KMS-11 (cell line): Measurements from ENCODE around the gene DTNBP1.

Experiments used
- H2AFZ ChIP-seq: fragments of 200-600 bp; sonication (generic); 2 replicates; pipeline ENCODE4 v1.6.1; 2016; ENCODE audit warnings: antibody characterized with exemption, mixed run types, low read depth
- H3K27ac ChIP-seq: fragments of 200-600 bp; sonication (generic); 2 replicates; pipeline ENCODE4 v1.6.1; 2016; ENCODE audit warnings: mild to moderate bottlenecking, mixed run types
- H3K27me3 ChIP-seq: fragments of 200-600 bp; sonication (generic); 2 replicates; pipeline ENCODE4 v1.6.1; 2017; ENCODE audit warnings: mild to moderate bottlenecking, low read depth, mixed run types, moderate library complexity; ENCODE audit not compliant: insufficient read depth
- H3K36me3 ChIP-seq: fragments of 200-600 bp; sonication (generic); 2 replicates; pipeline ENCODE4 v1.6.1; 2017; ENCODE audit warnings: mild to moderate bottlenecking, mixed run types; ENCODE audit not compliant: insufficient read depth
- H3K4me1 ChIP-seq: fragments of 200-600 bp; sonication (generic); 2 replicates; pipeline ENCODE4 v1.6.1; 2016; ENCODE audit warnings: mild to moderate bottlenecking, low read depth, mixed run types; ENCODE audit not compliant: poor library complexity, severe bottlenecking
- H3K4me2 ChIP-seq: fragments of 200-600 bp; sonication (generic); 2 replicates; pipeline ENCODE4 v1.7.0; 2016; ENCODE audit warnings: mild to moderate bottlenecking, mixed run types
- H3K4me3 ChIP-seq: fragments of 200-600 bp; sonication (generic); IDR thresholded peaks from 2 replicates; pipeline ENCODE4 v1.6.1; 2017; ENCODE audit warnings: low read depth, low read length, mixed read lengths; ENCODE audit not compliant: insufficient read depth
- H3K79me2 ChIP-seq: fragments of 200-600 bp; sonication (generic); 2 replicates; pipeline ENCODE4 v1.6.1; 2016; ENCODE audit warnings: low read depth, mixed run types; ENCODE audit not compliant: insufficient read depth
- H3K9ac ChIP-seq: fragments of 200-600 bp; sonication (generic); 2 replicates; pipeline ENCODE4 v1.6.1; 2016; ENCODE audit warnings: mild to moderate bottlenecking, mixed run types
- H4K20me1 ChIP-seq: fragments of 200-600 bp; sonication (generic); 2 replicates; pipeline ENCODE4 v1.6.1; 2016; ENCODE audit warnings: mild to moderate bottlenecking, mixed run types; ENCODE audit not compliant: insufficient read depth
- CTCF ChIP-seq: fragments of 200-600 bp; sonication (generic); conservative IDR thresholded peaks from 2 replicates; pipeline ENCODE4 v1.6.1; 2017; ENCODE audit warnings: low read depth, mild to moderate bottlenecking, antibody characterized with exemption, low read length, moderate library complexity, mixed read lengths

Gene DTNBP1

DNA sequence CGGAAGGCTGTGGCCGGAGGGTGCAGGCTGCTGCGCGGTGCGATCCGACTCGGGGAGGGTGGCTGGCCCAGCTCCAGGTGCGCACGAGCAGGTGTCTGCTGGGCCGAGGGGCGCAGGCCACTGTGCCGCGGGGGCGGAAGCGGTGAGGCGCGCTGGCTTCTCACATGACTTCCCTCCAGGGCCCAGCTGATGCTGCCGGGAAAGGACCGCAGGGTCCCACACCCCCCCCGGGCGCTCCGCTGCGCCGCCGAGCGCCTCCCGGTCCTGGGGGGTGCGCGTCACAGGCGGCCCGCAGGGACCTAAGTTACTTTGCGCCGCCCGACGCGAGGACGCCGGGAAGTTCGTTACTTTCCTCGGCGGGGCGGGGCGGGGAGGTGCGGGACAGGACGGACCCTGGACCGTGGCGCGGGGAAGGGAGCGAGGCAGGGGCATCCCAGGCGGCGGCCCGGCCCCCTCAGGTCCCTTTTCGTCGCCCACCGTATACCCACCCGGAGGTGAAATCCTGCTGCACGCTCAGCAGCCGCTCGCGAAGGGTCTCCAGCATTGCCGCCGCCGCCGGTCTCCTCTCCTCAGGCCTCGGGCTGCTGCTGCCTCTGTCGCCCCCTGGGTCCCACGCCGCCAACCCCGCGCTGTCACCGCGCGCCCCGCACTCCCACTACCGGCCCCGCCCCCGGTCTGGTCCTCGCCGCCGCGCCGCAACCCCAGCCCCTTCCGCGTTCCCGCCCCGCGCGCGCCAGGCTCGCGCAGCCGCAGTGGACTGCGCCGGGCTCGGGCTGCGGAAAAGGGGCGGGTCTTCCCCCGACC lies at the start of gene DTNBP1:
Gene DTNBP1, minus strand, starts transcription at position 703 of the 804 bp plus-strand sequence. Its CDS starts 159 bp downstream, at position 544.
- peak within 1 kb of the TSS; percentile 99 for H3K4me2 ChIP-seq
- TF ChIP-seq CTCF: no peak
- H3K79me2 ChIP-seq: 0 out of 2 replicates have a peak, but pooled peaks cover 8% of the 10 kb centered on the region
- no peaks in the 10 kb centered on the region for H4K20me1 ChIP-seq
- peaks cover 9% of the 10 kb centered on the region for H3K4me1 ChIP-seq
- H3K4me3 ChIP-seq: no peak within 1 kb of the TSS
- H3K36me3 ChIP-seq: no peaks in the 10 kb centered on the region
- peak within 1 kb of the TSS; percentile 46 for H3K9ac ChIP-seq
- peak within 1 kb of the TSS; percentile 76 for H2AFZ ChIP-seq
- peak within 1 kb of the TSS; percentile 24; the same call in 1 of the 2 replicates for H3K27ac ChIP-seq
- no peaks in the 10 kb centered on the region for H3K27me3 ChIP-seq

GRCh38 chr6:15709651-15710269 lies 46.9 kb upstream of the DTNBP1 start:
- Histone ChIP-seq H3K79me2 (no peaks in the 10 kb centered on the region), H3K9ac (no peak overlapping the region), H3K36me3 (no peaks in the 10 kb centered on the region), H2AFZ (no peak overlapping the region), H3K27ac (no peak overlapping the region), H4K20me1 (no peaks in the 10 kb centered on the region), H3K4me3 (no peak overlapping the region), H3K27me3 (no peaks in the 10 kb centered on the region), H3K4me1 (no peaks in the 10 kb centered on the region), H3K4me2 (no peak overlapping the region)
- no peak for TF ChIP-seq CTCF

GRCh38 chr6:15708231-15708630 lies 45.4 kb upstream of the DTNBP1 start:
- Histone ChIP-seq H3K79me2 (no peaks in the 10 kb centered on the region), H3K4me1 (no peaks in the 10 kb centered on the region), H3K9ac (no peak overlapping the region), H3K4me3 (no peak overlapping the region), H3K36me3 (no peaks in the 10 kb centered on the region), H4K20me1 (no peaks in the 10 kb centered on the region), H3K27me3 (no peaks in the 10 kb centered on the region), H3K4me2 (no peak overlapping the region), H3K27ac (no peak overlapping the region), H2AFZ (no peak overlapping the region)
- TF ChIP-seq CTCF: no peak

- TF ChIP-seq CTCF: no peak
- no peaks in the 10 kb centered on the region for H3K27me3 ChIP-seq
- H3K9ac ChIP-seq: no peak overlapping the region
- no peaks in the 10 kb centered on the region for H3K4me1 ChIP-seq
- H3K36me3 ChIP-seq: no peaks in the 10 kb centered on the region
- no peak overlapping the region for H3K27ac ChIP-seq
- H3K4me2 ChIP-seq: no peak overlapping the region
- H4K20me1 ChIP-seq: no peaks in the 10 kb centered on the region
- H2AFZ ChIP-seq: no peak overlapping the region
- H3K4me3 ChIP-seq: no peak overlapping the region
- no peaks in the 10 kb centered on the region for H3K79me2 ChIP-seq
These were observed 43.2 kb upstream of the DTNBP1 start for GRCh38 chr6:15705981-15706380.
